Measurements from ENCODE around the gene RAB11B. TPM values are rescaled to one million over a fixed set of nuclear protein-coding genes. Genes with fewer than 3 reads are reported as not detected.

The RAB11B gene
- total and polyA plus RNA-seq, 9 of the 15 experiments (the other 6 are each of a cell fraction or from before 2014, with no cell fraction given): 0.74 to 71.0 (median 13.8) TPM

DNA sequence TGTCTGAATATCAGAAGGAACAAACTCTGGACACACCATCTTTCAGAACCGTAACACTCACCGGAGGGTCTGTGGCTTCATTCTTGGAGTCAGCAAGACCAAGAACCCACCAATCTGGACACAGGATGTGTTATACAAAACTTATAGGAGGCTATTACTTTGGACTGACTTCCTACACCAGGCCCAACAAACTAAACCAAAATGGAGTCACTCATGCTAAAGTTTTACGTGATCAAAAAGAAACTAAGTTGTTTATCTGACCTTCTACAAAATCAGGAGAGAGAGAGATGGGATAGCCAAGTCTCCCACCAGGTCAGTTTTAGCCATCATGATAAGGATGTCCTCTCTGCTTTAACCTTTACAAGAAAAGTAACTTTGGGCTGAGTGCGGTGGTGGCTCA lies 3.2 kb upstream of the RAB11B start (continued):
- TF ChIP-seq, protein P1, sequence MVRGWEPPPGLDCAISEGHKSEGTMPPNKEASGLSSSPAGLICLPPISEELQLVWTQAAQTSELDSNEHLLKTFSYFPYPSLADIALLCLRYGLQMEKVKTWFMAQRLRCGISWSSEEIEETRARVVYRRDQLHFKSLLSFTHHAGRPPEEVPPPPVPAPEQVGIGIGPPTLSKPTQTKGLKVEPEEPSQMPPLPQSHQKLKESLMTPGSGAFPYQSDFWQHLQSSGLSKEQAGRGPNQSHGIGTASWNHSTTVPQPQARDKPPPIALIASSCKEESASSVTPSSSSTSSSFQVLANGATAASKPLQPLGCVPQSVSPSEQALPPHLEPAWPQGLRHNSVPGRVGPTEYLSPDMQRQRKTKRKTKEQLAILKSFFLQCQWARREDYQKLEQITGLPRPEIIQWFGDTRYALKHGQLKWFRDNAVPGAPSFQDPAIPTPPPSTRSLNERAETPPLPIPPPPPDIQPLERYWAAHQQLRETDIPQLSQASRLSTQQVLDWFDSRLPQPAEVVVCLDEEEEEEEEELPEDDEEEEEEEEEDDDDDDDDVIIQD (CRISPR knock-in tag; IDR thresholded peaks at IDR 0.05): no peak
- TF ChIP-seq, protein P2, sequence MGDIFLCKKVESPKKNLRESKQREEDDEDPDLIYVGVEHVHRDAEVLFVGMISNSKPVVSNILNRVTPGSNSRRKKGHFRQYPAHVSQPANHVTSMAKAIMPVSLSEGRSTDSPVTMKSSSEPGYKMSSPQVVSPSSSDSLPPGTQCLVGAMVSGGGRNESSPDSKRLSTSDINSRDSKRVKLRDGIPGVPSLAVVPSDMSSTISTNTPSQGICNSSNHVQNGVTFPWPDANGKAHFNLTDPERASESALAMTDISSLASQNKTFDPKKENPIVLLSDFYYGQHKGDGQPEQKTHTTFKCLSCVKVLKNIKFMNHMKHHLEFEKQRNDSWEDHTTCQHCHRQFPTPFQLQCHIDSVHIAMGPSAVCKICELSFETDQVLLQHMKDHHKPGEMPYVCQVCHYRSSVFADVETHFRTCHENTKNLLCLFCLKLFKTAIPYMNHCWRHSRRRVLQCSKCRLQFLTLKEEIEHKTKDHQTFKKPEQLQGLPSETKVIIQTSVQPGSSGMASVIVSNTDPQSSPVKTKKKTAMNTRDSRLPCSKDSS (IDR thresholded peaks at IDR 0.05; ENCODE audit: low read depth, partially characterized antibody): no peak
- TF ChIP-seq CHD2 (IDR thresholded peaks at IDR 0.05; ENCODE audit: low read depth, low read length) (no peak), RAD21 (CRISPR knock-in tag; conservative IDR thresholded peaks at IDR 0.05 in 1 of 2, IDR thresholded peaks at IDR 0.05 in 1 of 2) (no peak), HSF4 (CRISPR knock-in tag; IDR thresholded peaks at IDR 0.05; ENCODE audit: borderline replicate concordance) (no peak), CBFB (CRISPR knock-in tag; IDR thresholded peaks at IDR 0.05) (no peak), KLF10 (CRISPR knock-in tag; IDR thresholded peaks at IDR 0.05) (no peak), ELF2 (CRISPR knock-in tag; IDR thresholded peaks at IDR 0.05) (no peak), PTTG1 (tag; IDR thresholded peaks at IDR 0.05; ENCODE audit: low read depth) (peak; percentile 85), NBN (IDR thresholded peaks at IDR 0.05; ENCODE audit: low read depth) (no peak), ZNF586 (CRISPR knock-in tag; conservative IDR thresholded peaks at IDR 0.05) (no peak), PTRF (tag; IDR thresholded peaks at IDR 0.05) (peak; percentile 86), RBM25 (IDR thresholded peaks at IDR 0.05; ENCODE audit: low read depth, low read length, severe bottlenecking) (no peak), RBM34 (IDR thresholded peaks at IDR 0.05; ENCODE audit: borderline replicate concordance, insufficient read depth, low read length) (no peak), SRSF1 (IDR thresholded peaks at IDR 0.05; ENCODE audit: low read depth, low read length) (no peak), ZNF57 (CRISPR knock-in tag; IDR thresholded peaks at IDR 0.05) (no peak)
- TF ChIP-seq, protein P3, sequence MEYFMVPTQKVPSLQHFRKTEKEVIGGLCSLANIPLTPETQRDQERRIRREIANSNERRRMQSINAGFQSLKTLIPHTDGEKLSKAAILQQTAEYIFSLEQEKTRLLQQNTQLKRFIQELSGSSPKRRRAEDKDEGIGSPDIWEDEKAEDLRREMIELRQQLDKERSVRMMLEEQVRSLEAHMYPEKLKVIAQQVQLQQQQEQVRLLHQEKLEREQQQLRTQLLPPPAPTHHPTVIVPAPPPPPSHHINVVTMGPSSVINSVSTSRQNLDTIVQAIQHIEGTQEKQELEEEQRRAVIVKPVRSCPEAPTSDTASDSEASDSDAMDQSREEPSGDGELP (CRISPR knock-in tag; IDR thresholded peaks at IDR 0.05; ENCODE audit: borderline replicate concordance): no peak
- TF ChIP-seq, protein P4, sequence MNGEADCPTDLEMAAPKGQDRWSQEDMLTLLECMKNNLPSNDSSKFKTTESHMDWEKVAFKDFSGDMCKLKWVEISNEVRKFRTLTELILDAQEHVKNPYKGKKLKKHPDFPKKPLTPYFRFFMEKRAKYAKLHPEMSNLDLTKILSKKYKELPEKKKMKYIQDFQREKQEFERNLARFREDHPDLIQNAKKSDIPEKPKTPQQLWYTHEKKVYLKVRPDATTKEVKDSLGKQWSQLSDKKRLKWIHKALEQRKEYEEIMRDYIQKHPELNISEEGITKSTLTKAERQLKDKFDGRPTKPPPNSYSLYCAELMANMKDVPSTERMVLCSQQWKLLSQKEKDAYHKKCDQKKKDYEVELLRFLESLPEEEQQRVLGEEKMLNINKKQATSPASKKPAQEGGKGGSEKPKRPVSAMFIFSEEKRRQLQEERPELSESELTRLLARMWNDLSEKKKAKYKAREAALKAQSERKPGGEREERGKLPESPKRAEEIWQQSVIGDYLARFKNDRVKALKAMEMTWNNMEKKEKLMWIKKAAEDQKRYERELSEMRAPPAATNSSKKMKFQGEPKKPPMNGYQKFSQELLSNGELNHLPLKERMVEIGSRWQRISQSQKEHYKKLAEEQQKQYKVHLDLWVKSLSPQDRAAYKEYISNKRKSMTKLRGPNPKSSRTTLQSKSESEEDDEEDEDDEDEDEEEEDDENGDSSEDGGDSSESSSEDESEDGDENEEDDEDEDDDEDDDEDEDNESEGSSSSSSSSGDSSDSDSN (IDR thresholded peaks at IDR 0.05; ENCODE audit: borderline replicate concordance in 1 of 2, low read depth in 2 of 2, low read length in 2 of 2): no peak
- TF ChIP-seq, protein P5, sequence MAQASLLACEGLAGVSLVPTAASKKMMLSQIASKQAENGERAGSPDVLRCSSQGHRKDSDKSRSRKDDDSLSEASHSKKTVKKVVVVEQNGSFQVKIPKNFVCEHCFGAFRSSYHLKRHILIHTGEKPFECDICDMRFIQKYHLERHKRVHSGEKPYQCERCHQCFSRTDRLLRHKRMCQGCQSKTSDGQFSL (CRISPR knock-in tag; IDR thresholded peaks at IDR 0.05): no peak
- TF ChIP-seq, protein P5 (tag; IDR thresholded peaks at IDR 0.05): peak in 1 of 2 experiments; percentile 84; a peak in 1 of 4 replicates

All from K562 (cell line).